ENCODE data around the gene IL1RL1. TPM values are rescaled to one million over a fixed set of nuclear protein-coding genes. Genes with fewer than 3 reads are reported as not detected.
A peak's percentile ranks its signal among the peaks of the same experiment; 100 is the strongest.

The IL1RL1 gene
- polyA plus RNA-seq, 2 of the 4 experiments (the other 2 are of a cell fraction) = 0.04 to 0.84 TPM

GRCh38 chr2:102337012-102337411 lies 25.6 kb downstream of the IL1RL1 start:
- peak overlapping the region in 1 of 2 experiments; percentile 44; a peak in 2 of 6 replicates for H3K27ac ChIP-seq
- no peak overlapping the region for H3K4me3 ChIP-seq
- WGBS (ENCODE audit: missing lambda C conversion rate) = 45% methylated on average over 1 of the region's 1 CpG
- peaks cover 20% of the 10 kb centered on the region for H3K4me1 ChIP-seq
- peak in 1 of 2 experiments; percentile 65; a peak in 2 of 6 replicates for ATAC-seq
- H3K4me2 ChIP-seq = peak overlapping the region; percentile 72
- H3K9me3 ChIP-seq = no peaks in the 10 kb centered on the region
- DNase-seq (ENCODE audit: low read depth in 1 of 2, low spot score in 1 of 2) = peak in 1 of 2 experiments; percentile 35
- POLR2A ChIA-PET = no interaction called here
- no peak for FAIRE-seq
- CTCF ChIA-PET = interaction anchor here (0.7 to 1.6 kb wide), 3 partner anchors 19 to 331 kb away, joined by 3 to 5 read pairs (median 3); partner anchors contain the start of gene IL18R1
- no peak for TF ChIP-seq PHF8 (IDR thresholded peaks at IDR 0.05; ENCODE audit: borderline replicate concordance, low read depth)
- no peak for TF ChIP-seq RAD21 (conservative IDR thresholded peaks at IDR 0.05 in 1 of 2, IDR thresholded peaks at IDR 0.05 in 1 of 2)
- no peak for TF ChIP-seq MAX (IDR thresholded peaks at IDR 0.05)
- TF ChIP-seq HOXA7 (CRISPR knock-in tag; IDR thresholded peaks at IDR 0.05) = no peak
- no peak for TF ChIP-seq BHLHE40 (IDR thresholded peaks at IDR 0.05; ENCODE audit: low read depth, low read length)
- TF ChIP-seq EP300 (IDR thresholded peaks at IDR 0.05) = no peak
- TF ChIP-seq CEBPB (IDR thresholded peaks at IDR 0.05) = peak in 1 of 2 experiments; percentile 53; a peak in 1 of 4 replicates
- TF ChIP-seq RNF2 (IDR thresholded peaks at IDR 0.05; ENCODE audit: borderline replicate concordance, low read depth) = no peak
- no peak for TF ChIP-seq KDM5A (IDR thresholded peaks at IDR 0.05)
- TF ChIP-seq, protein P1, sequence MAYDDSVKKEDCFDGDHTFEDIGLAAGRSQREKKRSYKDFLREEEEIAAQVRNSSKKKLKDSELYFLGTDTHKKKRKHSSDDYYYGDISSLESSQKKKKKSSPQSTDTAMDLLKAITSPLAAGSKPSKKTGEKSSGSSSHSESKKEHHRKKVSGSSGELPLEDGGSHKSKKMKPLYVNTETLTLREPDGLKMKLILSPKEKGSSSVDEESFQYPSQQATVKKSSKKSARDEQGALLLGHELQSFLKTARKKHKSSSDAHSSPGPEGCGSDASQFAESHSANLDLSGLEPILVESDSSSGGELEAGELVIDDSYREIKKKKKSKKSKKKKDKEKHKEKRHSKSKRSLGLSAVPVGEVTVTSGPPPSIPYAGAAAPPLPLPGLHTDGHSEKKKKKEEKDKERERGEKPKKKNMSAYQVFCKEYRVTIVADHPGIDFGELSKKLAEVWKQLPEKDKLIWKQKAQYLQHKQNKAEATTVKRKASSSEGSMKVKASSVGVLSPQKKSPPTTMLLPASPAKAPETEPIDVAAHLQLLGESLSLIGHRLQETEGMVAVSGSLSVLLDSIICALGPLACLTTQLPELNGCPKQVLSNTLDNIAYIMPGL (CRISPR knock-in tag; IDR thresholded peaks at IDR 0.05; ENCODE audit: borderline replicate concordance) = no peak
- TF ChIP-seq POLR2AphosphoS2 (conservative IDR thresholded peaks at IDR 0.05; ENCODE audit: low read length) = no peak
- no peak for TF ChIP-seq EHMT2 (IDR thresholded peaks at IDR 0.05; ENCODE audit: low read depth)
- TF ChIP-seq FOSL2 (IDR thresholded peaks at IDR 0.05) = no peak
- peak; percentile 44 for TF ChIP-seq FOSL2 (CRISPR knock-in tag; IDR thresholded peaks at IDR 0.05)
- TF ChIP-seq HOXB5 (CRISPR knock-in tag; IDR thresholded peaks at IDR 0.05) = no peak
- TF ChIP-seq TP53 (CRISPR knock-in tag; IDR thresholded peaks at IDR 0.05) = no peak
- TF ChIP-seq ESRRA (IDR thresholded peaks at IDR 0.05; ENCODE audit: borderline replicate concordance, low read length) = no peak
- no peak for TF ChIP-seq TFCP2L1 (CRISPR knock-in tag; IDR thresholded peaks at IDR 0.05)
- TF ChIP-seq E2F6 (IDR thresholded peaks at IDR 0.05; ENCODE audit: borderline replicate concordance, low read depth) = no peak

GRCh38 chr2:102337481-102338386 lies 26.4 kb downstream of the IL1RL1 start:
- no peak for FAIRE-seq
- CTCF ChIA-PET = interaction anchor here (0.9 to 1.6 kb wide), 2 partner anchors 18 to 111 kb away, joined by 3 to 5 read pairs; partner anchors contain the start of gene IL18R1
- no peak overlapping the region for H3K4me3 ChIP-seq
- no peak for DNase-seq (ENCODE audit: low read depth in 1 of 2, low spot score in 1 of 2)
- H3K4me2 ChIP-seq = peak overlapping the region; percentile 72
- TF ChIP-seq MYC (IDR thresholded peaks at IDR 0.05; ENCODE audit: borderline replicate concordance, low read length) (no peak), ZC3H11A (IDR thresholded peaks at IDR 0.05) (no peak), MAFK (IDR thresholded peaks at IDR 0.05; ENCODE audit: partially characterized antibody) (peak; percentile 50)
- ATAC-seq = peak in 1 of 2 experiments; percentile 40; a peak in 1 of 6 replicates
- no peaks in the 10 kb centered on the region for H3K9me3 ChIP-seq
- 35% methylated on average over 3 of the region's 3 CpGs for WGBS (ENCODE audit: missing lambda C conversion rate)
- no peak overlapping the region for H3K27ac ChIP-seq
- POLR2A ChIA-PET = no interaction called here
- peaks cover 20% of the 10 kb centered on the region for H3K4me1 ChIP-seq
